K562 (cell line): ENCODE results near the gene ZBTB38. TPM values are rescaled to one million over a fixed set of nuclear protein-coding genes. Genes with fewer than 3 reads are reported as not detected.

Experiments
- polyA plus RNA-seq, 8 experiments: library from polyadenylated mRNA; depleted of rRNA in 4 of 8; stranded (reverse) in 5 of 8; unstranded in 3 of 8; fragments of >200 nt; fragmentation: Nextera tagmentation in 2 of 8; fragmentation: Illumina TruSeq in 1 of 8; extraction: Ambion mirVana in 2 of 8; extraction: Trizol in 1 of 8; gene quantifications; 2 replicates each; pipeline versions ENCODE4 v1.2.1 to v1.2.3, GENCODE V29; 2011 to 2014; ENCODE audit warnings: inconsistent platforms in 1 of 8, missing spikeins in 1 of 8
- total RNA-seq, 7 experiments: library from RNA; depleted of rRNA in 6 of 7; stranded (reverse); fragments of >200 nt in 6 of 7; fragmentation: Illumina TruSeq in 2 of 7; extraction: Trizol in 2 of 7; gene quantifications; 2 replicates each; pipeline versions ENCODE4 v1.2.1 to v1.2.3, GENCODE V29; 2011 to 2021; ENCODE audit warnings: low replicate concordance in 1 of 7
- TF ChIP-seq, protein P1 (sequence below), 2 experiments: fragments of 450-650 bp; IDR thresholded peaks; 2 replicates each; pipeline ENCODE4 v1.6.1; 2016; ENCODE audit warnings: mild to moderate bottlenecking in 2 of 2, borderline replicate concordance in 1 of 2, low read depth in 1 of 2, moderate library complexity in 1 of 2
- TF ChIP-seq, protein P2 (sequence below): fragments of 250-450 bp; sonication (Bioruptor Pico); IDR thresholded peaks from 2 replicates; pipeline ENCODE4 v1.5.0; 2020; ENCODE audit warnings: mild to moderate bottlenecking, borderline replicate concordance
- TF ChIP-seq, protein P3 (sequence below): fragments of 200-600 bp; sonication (generic); IDR thresholded peaks from one replicate; pipeline ENCODE4 v1.6.1; 2012; ENCODE audit warnings: mild to moderate bottlenecking, low read depth, low read length, inconsistent platforms

Gene ZBTB38
- total and polyA plus RNA-seq, 9 of the 15 experiments (the other 6 are each of a cell fraction or from before 2014, with no cell fraction given) = 12.1 to 39.4 (median 22.9) TPM

DNA sequence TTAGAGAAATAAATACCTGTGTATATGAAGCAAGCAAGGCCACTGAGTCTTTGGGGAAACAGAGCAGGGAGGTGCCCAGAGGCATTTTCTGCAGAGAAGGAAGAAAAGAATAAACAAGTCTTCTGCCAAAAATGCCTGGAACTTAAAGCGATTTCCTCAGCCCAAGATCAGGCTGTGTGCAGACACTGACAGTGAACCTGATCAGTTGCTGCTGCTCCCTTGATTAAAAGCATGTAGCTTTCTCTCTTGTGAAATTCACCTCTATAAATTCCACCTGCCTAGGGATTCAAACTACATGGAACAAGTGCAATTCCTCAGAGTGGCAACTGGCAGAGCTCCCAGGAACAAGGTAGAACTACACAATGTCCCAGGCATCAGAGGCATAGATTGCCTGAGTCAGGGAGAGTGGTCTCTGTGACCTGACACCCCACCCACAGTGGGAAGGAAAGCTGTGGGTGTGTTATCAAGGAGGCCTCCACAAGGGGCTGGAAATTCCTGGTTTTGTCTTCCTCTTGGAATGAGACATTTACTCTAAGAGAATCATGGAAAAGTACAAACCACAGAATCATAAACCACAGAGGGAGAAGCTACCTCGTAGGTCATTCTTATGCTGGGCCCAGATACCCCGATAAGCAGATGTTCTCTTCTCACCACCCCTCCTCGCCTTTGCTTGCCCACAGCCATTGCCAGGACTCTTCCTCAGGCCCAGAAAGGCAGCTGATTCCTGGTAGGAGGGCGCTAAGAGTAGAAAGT, 1.8 kb upstream of the ZBTB38 start (continued):
- TF ChIP-seq, protein P1, sequence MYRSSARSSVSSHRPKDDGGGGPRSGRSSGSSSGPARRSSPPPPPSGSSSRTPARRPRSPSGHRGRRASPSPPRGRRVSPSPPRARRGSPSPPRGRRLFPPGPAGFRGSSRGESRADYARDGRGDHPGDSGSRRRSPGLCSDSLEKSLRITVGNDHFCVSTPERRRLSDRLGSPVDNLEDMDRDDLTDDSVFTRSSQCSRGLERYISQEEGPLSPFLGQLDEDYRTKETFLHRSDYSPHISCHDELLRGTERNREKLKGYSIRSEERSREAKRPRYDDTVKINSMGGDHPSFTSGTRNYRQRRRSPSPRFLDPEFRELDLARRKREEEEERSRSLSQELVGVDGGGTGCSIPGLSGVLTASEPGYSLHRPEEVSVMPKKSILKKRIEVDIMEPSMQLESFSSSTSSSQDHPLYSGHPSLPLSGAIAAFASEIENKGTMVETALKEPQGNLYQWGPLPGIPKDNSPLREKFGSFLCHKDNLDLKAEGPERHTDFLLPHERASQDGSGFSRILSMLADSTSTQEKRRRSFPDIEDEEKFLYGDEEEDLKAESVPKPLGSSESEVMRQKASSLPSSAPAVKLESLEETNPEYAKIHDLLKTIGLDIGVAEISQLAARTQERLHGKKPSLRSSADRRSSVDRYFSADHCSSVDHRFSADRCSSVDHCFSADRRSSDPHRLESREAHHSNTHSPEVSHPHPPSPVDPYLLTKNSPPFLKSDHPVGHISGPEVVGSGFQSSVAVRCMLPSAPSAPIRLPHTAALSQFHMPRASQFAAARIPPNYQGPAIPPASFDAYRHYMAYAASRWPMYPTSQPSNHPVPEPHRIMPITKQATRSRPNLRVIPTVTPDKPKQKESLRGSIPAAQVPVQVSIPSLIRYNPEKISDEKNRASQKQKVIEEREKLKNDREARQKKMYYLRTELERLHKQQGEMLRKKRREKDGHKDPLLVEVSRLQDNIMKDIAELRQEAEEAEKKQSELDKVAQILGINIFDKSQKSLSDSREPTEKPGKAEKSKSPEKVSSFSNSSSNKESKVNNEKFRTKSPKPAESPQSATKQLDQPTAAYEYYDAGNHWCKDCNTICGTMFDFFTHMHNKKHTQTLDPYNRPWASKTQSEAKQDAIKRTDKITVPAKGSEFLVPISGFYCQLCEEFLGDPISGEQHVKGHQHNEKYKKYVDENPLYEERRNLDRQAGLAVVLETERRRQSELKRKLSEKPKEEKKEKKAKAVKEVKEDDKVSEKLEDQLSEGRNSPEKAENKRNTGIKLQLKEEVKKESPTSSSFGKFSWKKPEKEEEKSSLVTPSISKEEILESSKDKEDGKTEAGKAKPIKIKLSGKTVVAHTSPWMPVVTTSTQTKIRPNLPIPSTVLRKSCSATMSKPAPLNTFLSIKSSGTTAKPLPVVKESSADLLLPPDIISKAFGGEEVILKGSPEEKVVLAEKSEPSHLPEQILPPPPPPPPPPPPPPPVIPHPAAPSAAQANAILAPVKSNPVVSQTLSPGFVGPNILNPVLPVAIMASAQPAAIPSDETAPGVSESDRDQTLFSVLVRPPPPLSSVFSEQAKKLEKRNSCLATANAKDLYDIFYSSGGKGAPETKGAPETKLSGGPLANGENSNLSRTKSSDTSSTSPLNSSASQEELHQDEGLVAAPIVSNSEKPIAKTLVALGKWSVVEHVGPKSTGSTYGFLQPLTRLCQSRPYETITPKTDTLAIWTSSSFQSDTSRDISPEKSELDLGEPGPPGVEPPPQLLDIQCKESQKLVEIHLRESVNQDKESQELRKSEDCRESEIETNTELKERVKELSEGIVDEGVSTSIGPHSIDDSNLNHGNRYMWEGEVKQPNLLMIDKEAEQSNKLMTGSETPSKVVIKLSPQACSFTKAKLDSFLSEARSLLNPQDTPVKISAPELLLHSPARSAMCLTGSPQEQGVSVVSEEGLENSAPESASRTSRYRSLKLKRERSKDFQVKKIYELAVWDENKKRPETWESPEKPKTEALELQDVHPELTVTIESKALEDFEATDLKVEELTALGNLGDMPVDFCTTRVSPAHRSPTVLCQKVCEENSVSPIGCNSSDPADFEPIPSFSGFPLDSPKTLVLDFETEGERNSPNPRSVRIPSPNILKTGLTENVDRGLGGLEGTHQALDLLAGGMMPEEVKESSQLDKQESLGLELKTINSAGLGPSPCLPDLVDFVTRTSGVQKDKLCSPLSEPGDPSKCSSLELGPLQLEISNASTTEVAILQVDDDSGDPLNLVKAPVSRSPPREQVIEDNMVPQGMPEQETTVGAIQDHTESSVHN (IDR thresholded peaks at IDR 0.05; ENCODE audit: borderline replicate concordance in 1 of 2, low read depth in 1 of 2) = no peak
- TF ChIP-seq, protein P2, sequence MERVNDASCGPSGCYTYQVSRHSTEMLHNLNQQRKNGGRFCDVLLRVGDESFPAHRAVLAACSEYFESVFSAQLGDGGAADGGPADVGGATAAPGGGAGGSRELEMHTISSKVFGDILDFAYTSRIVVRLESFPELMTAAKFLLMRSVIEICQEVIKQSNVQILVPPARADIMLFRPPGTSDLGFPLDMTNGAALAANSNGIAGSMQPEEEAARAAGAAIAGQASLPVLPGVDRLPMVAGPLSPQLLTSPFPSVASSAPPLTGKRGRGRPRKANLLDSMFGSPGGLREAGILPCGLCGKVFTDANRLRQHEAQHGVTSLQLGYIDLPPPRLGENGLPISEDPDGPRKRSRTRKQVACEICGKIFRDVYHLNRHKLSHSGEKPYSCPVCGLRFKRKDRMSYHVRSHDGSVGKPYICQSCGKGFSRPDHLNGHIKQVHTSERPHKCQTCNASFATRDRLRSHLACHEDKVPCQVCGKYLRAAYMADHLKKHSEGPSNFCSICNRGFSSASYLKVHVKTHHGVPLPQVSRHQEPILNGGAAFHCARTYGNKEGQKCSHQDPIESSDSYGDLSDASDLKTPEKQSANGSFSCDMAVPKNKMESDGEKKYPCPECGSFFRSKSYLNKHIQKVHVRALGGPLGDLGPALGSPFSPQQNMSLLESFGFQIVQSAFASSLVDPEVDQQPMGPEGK (CRISPR knock-in tag) = no peak
- TF ChIP-seq, protein P3, sequence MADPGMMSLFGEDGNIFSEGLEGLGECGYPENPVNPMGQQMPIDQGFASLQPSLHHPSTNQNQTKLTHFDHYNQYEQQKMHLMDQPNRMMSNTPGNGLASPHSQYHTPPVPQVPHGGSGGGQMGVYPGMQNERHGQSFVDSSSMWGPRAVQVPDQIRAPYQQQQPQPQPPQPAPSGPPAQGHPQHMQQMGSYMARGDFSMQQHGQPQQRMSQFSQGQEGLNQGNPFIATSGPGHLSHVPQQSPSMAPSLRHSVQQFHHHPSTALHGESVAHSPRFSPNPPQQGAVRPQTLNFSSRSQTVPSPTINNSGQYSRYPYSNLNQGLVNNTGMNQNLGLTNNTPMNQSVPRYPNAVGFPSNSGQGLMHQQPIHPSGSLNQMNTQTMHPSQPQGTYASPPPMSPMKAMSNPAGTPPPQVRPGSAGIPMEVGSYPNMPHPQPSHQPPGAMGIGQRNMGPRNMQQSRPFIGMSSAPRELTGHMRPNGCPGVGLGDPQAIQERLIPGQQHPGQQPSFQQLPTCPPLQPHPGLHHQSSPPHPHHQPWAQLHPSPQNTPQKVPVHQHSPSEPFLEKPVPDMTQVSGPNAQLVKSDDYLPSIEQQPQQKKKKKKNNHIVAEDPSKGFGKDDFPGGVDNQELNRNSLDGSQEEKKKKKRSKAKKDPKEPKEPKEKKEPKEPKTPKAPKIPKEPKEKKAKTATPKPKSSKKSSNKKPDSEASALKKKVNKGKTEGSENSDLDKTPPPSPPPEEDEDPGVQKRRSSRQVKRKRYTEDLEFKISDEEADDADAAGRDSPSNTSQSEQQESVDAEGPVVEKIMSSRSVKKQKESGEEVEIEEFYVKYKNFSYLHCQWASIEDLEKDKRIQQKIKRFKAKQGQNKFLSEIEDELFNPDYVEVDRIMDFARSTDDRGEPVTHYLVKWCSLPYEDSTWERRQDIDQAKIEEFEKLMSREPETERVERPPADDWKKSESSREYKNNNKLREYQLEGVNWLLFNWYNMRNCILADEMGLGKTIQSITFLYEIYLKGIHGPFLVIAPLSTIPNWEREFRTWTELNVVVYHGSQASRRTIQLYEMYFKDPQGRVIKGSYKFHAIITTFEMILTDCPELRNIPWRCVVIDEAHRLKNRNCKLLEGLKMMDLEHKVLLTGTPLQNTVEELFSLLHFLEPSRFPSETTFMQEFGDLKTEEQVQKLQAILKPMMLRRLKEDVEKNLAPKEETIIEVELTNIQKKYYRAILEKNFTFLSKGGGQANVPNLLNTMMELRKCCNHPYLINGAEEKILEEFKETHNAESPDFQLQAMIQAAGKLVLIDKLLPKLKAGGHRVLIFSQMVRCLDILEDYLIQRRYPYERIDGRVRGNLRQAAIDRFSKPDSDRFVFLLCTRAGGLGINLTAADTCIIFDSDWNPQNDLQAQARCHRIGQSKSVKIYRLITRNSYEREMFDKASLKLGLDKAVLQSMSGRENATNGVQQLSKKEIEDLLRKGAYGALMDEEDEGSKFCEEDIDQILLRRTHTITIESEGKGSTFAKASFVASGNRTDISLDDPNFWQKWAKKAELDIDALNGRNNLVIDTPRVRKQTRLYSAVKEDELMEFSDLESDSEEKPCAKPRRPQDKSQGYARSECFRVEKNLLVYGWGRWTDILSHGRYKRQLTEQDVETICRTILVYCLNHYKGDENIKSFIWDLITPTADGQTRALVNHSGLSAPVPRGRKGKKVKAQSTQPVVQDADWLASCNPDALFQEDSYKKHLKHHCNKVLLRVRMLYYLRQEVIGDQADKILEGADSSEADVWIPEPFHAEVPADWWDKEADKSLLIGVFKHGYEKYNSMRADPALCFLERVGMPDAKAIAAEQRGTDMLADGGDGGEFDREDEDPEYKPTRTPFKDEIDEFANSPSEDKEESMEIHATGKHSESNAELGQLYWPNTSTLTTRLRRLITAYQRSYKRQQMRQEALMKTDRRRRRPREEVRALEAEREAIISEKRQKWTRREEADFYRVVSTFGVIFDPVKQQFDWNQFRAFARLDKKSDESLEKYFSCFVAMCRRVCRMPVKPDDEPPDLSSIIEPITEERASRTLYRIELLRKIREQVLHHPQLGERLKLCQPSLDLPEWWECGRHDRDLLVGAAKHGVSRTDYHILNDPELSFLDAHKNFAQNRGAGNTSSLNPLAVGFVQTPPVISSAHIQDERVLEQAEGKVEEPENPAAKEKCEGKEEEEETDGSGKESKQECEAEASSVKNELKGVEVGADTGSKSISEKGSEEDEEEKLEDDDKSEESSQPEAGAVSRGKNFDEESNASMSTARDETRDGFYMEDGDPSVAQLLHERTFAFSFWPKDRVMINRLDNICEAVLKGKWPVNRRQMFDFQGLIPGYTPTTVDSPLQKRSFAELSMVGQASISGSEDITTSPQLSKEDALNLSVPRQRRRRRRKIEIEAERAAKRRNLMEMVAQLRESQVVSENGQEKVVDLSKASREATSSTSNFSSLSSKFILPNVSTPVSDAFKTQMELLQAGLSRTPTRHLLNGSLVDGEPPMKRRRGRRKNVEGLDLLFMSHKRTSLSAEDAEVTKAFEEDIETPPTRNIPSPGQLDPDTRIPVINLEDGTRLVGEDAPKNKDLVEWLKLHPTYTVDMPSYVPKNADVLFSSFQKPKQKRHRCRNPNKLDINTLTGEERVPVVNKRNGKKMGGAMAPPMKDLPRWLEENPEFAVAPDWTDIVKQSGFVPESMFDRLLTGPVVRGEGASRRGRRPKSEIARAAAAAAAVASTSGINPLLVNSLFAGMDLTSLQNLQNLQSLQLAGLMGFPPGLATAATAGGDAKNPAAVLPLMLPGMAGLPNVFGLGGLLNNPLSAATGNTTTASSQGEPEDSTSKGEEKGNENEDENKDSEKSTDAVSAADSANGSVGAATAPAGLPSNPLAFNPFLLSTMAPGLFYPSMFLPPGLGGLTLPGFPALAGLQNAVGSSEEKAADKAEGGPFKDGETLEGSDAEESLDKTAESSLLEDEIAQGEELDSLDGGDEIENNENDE = no peak
